Mesenchymal stem cell (in vitro differentiated cells and primary cell): Measurements from ENCODE around the gene KRT39.
A peak's percentile ranks its signal among the peaks of the same experiment; 100 is the strongest.
"Not testable (repeated sequence)": the region's sequence is repeated elsewhere in the genome, so short reads cannot be mapped to it uniquely, and the experiment has no call there.

Experiments used
- DNase-seq: peaks from one replicate; pipeline ENCODE4 v3.0.0-alpha.2; 2013
- H2AFZ ChIP-seq: one replicate; pipeline ENCODE4 v1.6.1; 2013; ENCODE audit warnings: low read depth, mild to moderate bottlenecking, control low read depth, inconsistent platforms, low read length, moderate library complexity
- H2AK5ac ChIP-seq: 2 replicates; pipeline ENCODE4 v1.6.1; 2013; ENCODE audit warnings: low read length, moderate library complexity, mild to moderate bottlenecking, inconsistent platforms; ENCODE audit not compliant: severe bottlenecking
- H2BK120ac ChIP-seq: one replicate; pipeline ENCODE4 v1.6.1; 2013; ENCODE audit warnings: low read depth, mild to moderate bottlenecking, inconsistent platforms, low read length, moderate library complexity
- H2BK12ac ChIP-seq, 2 experiments: one replicate each; pipeline ENCODE4 v1.6.1; 2013; ENCODE audit warnings: inconsistent platforms in 2 of 2, low read length in 2 of 2, mild to moderate bottlenecking in 2 of 2, moderate library complexity in 2 of 2, control low read depth in 1 of 2
- H2BK15ac ChIP-seq: one replicate; pipeline ENCODE4 v1.6.1; 2013; ENCODE audit warnings: mild to moderate bottlenecking, low read depth, inconsistent platforms; ENCODE audit not compliant: poor library complexity, severe bottlenecking
- H2BK5ac ChIP-seq: 2 replicates; pipeline ENCODE4 v1.6.1; 2013; ENCODE audit warnings: low read depth, mild to moderate bottlenecking, low read length, control low read depth, inconsistent platforms; ENCODE audit not compliant: poor library complexity, severe bottlenecking
- H3K14ac ChIP-seq, 2 experiments: one replicate each; pipeline ENCODE4 v1.6.1; 2013; ENCODE audit warnings: inconsistent platforms in 2 of 2, low read length in 2 of 2, control low read depth in 1 of 2, mild to moderate bottlenecking in 1 of 2, moderate library complexity in 1 of 2
- H3K18ac ChIP-seq, 2 experiments: one replicate each; pipeline ENCODE4 v1.6.1; 2013; ENCODE audit warnings: inconsistent platforms in 2 of 2, low read length in 2 of 2, control low read depth in 1 of 2, low read depth in 1 of 2, mild to moderate bottlenecking in 1 of 2
- H3K23ac ChIP-seq, 2 experiments: one replicate each; pipeline ENCODE4 v1.6.1; 2013; ENCODE audit warnings: inconsistent platforms in 2 of 2, low read length in 2 of 2, mild to moderate bottlenecking in 2 of 2, moderate library complexity in 2 of 2, control low read depth in 1 of 2
- H3K27ac ChIP-seq: 2 replicates; pipeline ENCODE4 v1.5.1; 2013; ENCODE audit warnings: mild to moderate bottlenecking, moderate library complexity, low read length, control low read depth, inconsistent platforms; ENCODE audit not compliant: poor library complexity, severe bottlenecking
- H3K27me3 ChIP-seq, 2 experiments: 2 replicates each; pipeline versions ENCODE4 v1.6.1 to v1.7.0; 2013; ENCODE audit warnings: low read length in 2 of 2, mild to moderate bottlenecking in 2 of 2, moderate library complexity in 2 of 2, control low read depth in 1 of 2, inconsistent platforms in 1 of 2; ENCODE audit not compliant: control insufficient read depth in 1 of 2, insufficient read depth in 1 of 2
- H3K36me3 ChIP-seq, 2 experiments: 2 replicates each; pipeline versions ENCODE4 v1.6.1 to v1.7.0; 2013; ENCODE audit warnings: low read length in 2 of 2, control low read depth in 1 of 2, inconsistent platforms in 1 of 2, low read depth in 1 of 2, mild to moderate bottlenecking in 1 of 2; ENCODE audit not compliant: insufficient read depth in 2 of 2, control insufficient read depth in 1 of 2
- H3K4ac ChIP-seq, 2 experiments: one replicate each; pipeline ENCODE4 v1.6.1; 2013; ENCODE audit warnings: inconsistent platforms in 2 of 2, low read length in 2 of 2, mild to moderate bottlenecking in 2 of 2, moderate library complexity in 2 of 2, control low read depth in 1 of 2, low read depth in 1 of 2
- H3K4me1 ChIP-seq: 2 replicates; pipeline ENCODE4 v1.6.1; 2013; ENCODE audit warnings: low read depth, low read length, control low read depth; ENCODE audit not compliant: control insufficient read depth, insufficient read depth
- H3K4me2 ChIP-seq: 2 replicates; pipeline ENCODE4 v1.6.1; 2013; ENCODE audit warnings: low read length, mild to moderate bottlenecking, inconsistent platforms; ENCODE audit not compliant: poor library complexity, severe bottlenecking
- H3K4me3 ChIP-seq, 2 experiments: 2 replicates each; pipeline versions ENCODE4 v1.5.1 to v1.7.0; 2013; ENCODE audit warnings: low read length in 2 of 2, mild to moderate bottlenecking in 2 of 2, control low read depth in 1 of 2, low read depth in 1 of 2; ENCODE audit not compliant: insufficient read depth in 1 of 2
- H3K79me1 ChIP-seq: replicated peaks from 2 replicates; pipeline ENCODE4 v1.6.1; 2013; ENCODE audit warnings: mild to moderate bottlenecking, control low read depth, low read length, inconsistent platforms; ENCODE audit not compliant: poor library complexity, severe bottlenecking
- H3K9ac ChIP-seq: 2 replicates; pipeline ENCODE4 v1.7.0; 2013; ENCODE audit warnings: mild to moderate bottlenecking, low read length, moderate library complexity
- H3K9me3 ChIP-seq: 2 replicates; pipeline ENCODE4 v1.7.0; 2013; ENCODE audit warnings: mild to moderate bottlenecking, low read length; ENCODE audit not compliant: control insufficient read depth
- H4K8ac ChIP-seq: one replicate; pipeline ENCODE4 v1.6.1; 2013; ENCODE audit warnings: inconsistent platforms, mild to moderate bottlenecking, low read length, moderate library complexity
- H4K91ac ChIP-seq: one replicate; pipeline ENCODE4 v1.6.1; 2013; ENCODE audit warnings: mild to moderate bottlenecking, low read length, inconsistent platforms
- WGBS: methylation state at CpG from one replicate; pipeline ENCODE4 v1.1.7; 2013; ENCODE audit warnings: mixed read lengths; 5-methylcytosine and 5-hydroxymethylcytosine counted together

The KRT39 gene

GRCh38 chr17:40917116-40917515 lies 49.6 kb downstream of the KRT39 start:
- H2BK120ac ChIP-seq, H3K79me1 ChIP-seq, H3K36me3 ChIP-seq, H3K27ac ChIP-seq, H2BK15ac ChIP-seq, H2AK5ac ChIP-seq, H4K91ac ChIP-seq, H3K4me3 ChIP-seq, H3K4ac ChIP-seq, H3K4me2 ChIP-seq, H3K27me3 ChIP-seq, H4K8ac ChIP-seq, H2BK12ac ChIP-seq, H3K14ac ChIP-seq, H3K9me3 ChIP-seq, H3K4me1 ChIP-seq, DNase-seq, H2BK5ac ChIP-seq, H3K23ac ChIP-seq, H3K9ac ChIP-seq, H2AFZ ChIP-seq, H3K18ac ChIP-seq: not testable (repeated sequence)
- no CpG with 5 or more reads among the region's 2 CpGs for whole genome bisulfite sequencing

GRCh38 chr17:40916366-40916765 lies 50.4 kb downstream of the KRT39 start:
- peak overlapping the region; percentile 91 for H3K27ac ChIP-seq
- no peaks in the 10 kb centered on the region for H3K9me3 ChIP-seq
- H3K9ac ChIP-seq = peak overlapping the region; percentile 83
- H3K4ac ChIP-seq = no peak overlapping the region
- no peak overlapping the region for H2AFZ ChIP-seq
- no peak overlapping the region for H3K4me3 ChIP-seq
- no peak overlapping the region for H3K23ac ChIP-seq
- peak overlapping the region; percentile 43 for H4K91ac ChIP-seq
- H3K4me1 ChIP-seq = peaks cover 6% of the 10 kb centered on the region
- H3K27me3 ChIP-seq = no peaks in the 10 kb centered on the region
- no peak overlapping the region for H3K14ac ChIP-seq
- H2BK120ac ChIP-seq = no peak overlapping the region
- no peak overlapping the region for H3K4me2 ChIP-seq
- H2BK5ac ChIP-seq = peak overlapping the region; percentile 85
- peak overlapping the region in 1 of 2 experiments; percentile 33 for H2BK12ac ChIP-seq
- no peak overlapping the region for H3K18ac ChIP-seq
- H3K79me1 ChIP-seq = no peaks in the 10 kb centered on the region
- H2AK5ac ChIP-seq = peak overlapping the region; percentile 97
- DNase-seq = no peak
- WGBS = no CpG with 5 or more reads among the region's 1 CpG
- peak overlapping the region; percentile 15 for H2BK15ac ChIP-seq
- no peak overlapping the region for H4K8ac ChIP-seq
- no peaks in the 10 kb centered on the region for H3K36me3 ChIP-seq

- no peak overlapping the region for H2AFZ ChIP-seq
- 61% methylated on average over 2 of the region's 2 CpGs for WGBS
- H3K4me3 ChIP-seq = no peak overlapping the region
- DNase-seq = peak; percentile 74
- H2AK5ac ChIP-seq = peak overlapping the region; percentile 97
- H2BK12ac ChIP-seq = peak overlapping the region in 1 of 2 experiments; percentile 21
- peak overlapping the region in 1 of 2 experiments; percentile 57 for H3K18ac ChIP-seq
- H3K4me1 ChIP-seq = peaks cover 6% of the 10 kb centered on the region
- H2BK5ac ChIP-seq = peak overlapping the region; percentile 21
- no peak overlapping the region for H3K14ac ChIP-seq
- H4K8ac ChIP-seq = peak overlapping the region; percentile 66
- no peak overlapping the region for H3K23ac ChIP-seq
- no peak overlapping the region for H3K4me2 ChIP-seq
- no peak overlapping the region for H2BK120ac ChIP-seq
- peak overlapping the region; percentile 83 for H3K9ac ChIP-seq
- no peaks in the 10 kb centered on the region for H3K27me3 ChIP-seq
- H2BK15ac ChIP-seq = no peak overlapping the region
- H3K4ac ChIP-seq = no peak overlapping the region
- H3K9me3 ChIP-seq = no peaks in the 10 kb centered on the region
- no peaks in the 10 kb centered on the region for H3K36me3 ChIP-seq
- H3K79me1 ChIP-seq = no peaks in the 10 kb centered on the region
- no peak overlapping the region for H4K91ac ChIP-seq
- H3K27ac ChIP-seq = peak overlapping the region; percentile 91
These were observed 51.0 kb downstream of the KRT39 start for GRCh38 chr17:40915721-40916256.

GRCh38 chr17:40915199-40915661 lies 51.5 kb downstream of the KRT39 start:
- peaks cover 6% of the 10 kb centered on the region for H3K4me1 ChIP-seq
- H3K9me3 ChIP-seq = no peaks in the 10 kb centered on the region
- no peak overlapping the region for H4K91ac ChIP-seq
- no peak overlapping the region for H3K4me3 ChIP-seq
- no CpG with 5 or more reads among the region's 3 CpGs for WGBS
- H3K27ac ChIP-seq = peak overlapping the region; percentile 87
- H3K18ac ChIP-seq = no peak overlapping the region
- H3K9ac ChIP-seq = peak overlapping the region; percentile 83
- no peak overlapping the region for H2BK120ac ChIP-seq
- H2AK5ac ChIP-seq = no peak overlapping the region
- H3K36me3 ChIP-seq = no peaks in the 10 kb centered on the region
- H2BK12ac ChIP-seq = no peak overlapping the region
- H3K14ac ChIP-seq = no peak overlapping the region
- peak; percentile 96 for DNase-seq
- H2BK15ac ChIP-seq = no peak overlapping the region
- no peak overlapping the region for H3K4me2 ChIP-seq
- no peak overlapping the region for H2AFZ ChIP-seq
- no peak overlapping the region for H3K4ac ChIP-seq
- no peak overlapping the region for H2BK5ac ChIP-seq
- no peaks in the 10 kb centered on the region for H3K27me3 ChIP-seq
- no peak overlapping the region for H4K8ac ChIP-seq
- no peak overlapping the region for H3K23ac ChIP-seq
- no peaks in the 10 kb centered on the region for H3K79me1 ChIP-seq
